HT-29 (cell line): ENCODE results near the gene BDKRB2. TPM values are rescaled to one million over a fixed set of nuclear protein-coding genes. Genes with fewer than 3 reads are reported as not detected.

Experiments used
- DNase-seq: peaks from one replicate; pipeline ENCODE4 v3.0.0-alpha.2; 2015; ENCODE audit warnings: low spot score
- total RNA-seq: library from RNA; depleted of rRNA; stranded (reverse); fragments of >200 nt; shearing (Covaris generic); gene quantifications from 2 replicates; pipeline ENCODE4 v1.2.3, GENCODE V29; 2014

The BDKRB2 gene
- total RNA-seq, 1 experiment from 2014 or later: 0.05 TPM

GRCh38 chr14:96251656-96252155 is 47.1 kb downstream of the BDKRB2 start:
- no peak for DNase-seq

- no peak for DNase-seq
Measured at GRCh38 chr14:96252323-96252998, 47.8 kb downstream of the BDKRB2 start.

GRCh38 chr14:96252999-96253539 is 48.4 kb downstream of the BDKRB2 start:
- DNase-seq: no peak

GRCh38 chr14:96254687-96255086 is 50.0 kb downstream of the BDKRB2 start:
- DNase-seq: no peak

GRCh38 chr14:96255501-96256366 is 51.1 kb downstream of the BDKRB2 start, which contains the start of gene BDKRB1:
Gene BDKRB1, plus strand, starts transcription at chr14:96256210. Its CDS starts 7,473 bp downstream, at chr14:96263683.
- DNase-seq: no peak

- DNase-seq: no peak
Measured at GRCh38 chr14:96256407-96256806, 51.8 kb downstream of the BDKRB2 start.

GRCh38 chr14:96257056-96257455 is 52.4 kb downstream of the BDKRB2 start:
- no peak for DNase-seq

GRCh38 chr14:96257900-96258299 is 53.3 kb downstream of the BDKRB2 start:
- DNase-seq: no peak

- no peak for DNase-seq
Measured at GRCh38 chr14:96260341-96260821, 55.7 kb downstream of the BDKRB2 start.

- DNase-seq: no peak
Measured at GRCh38 chr14:96261053-96261452, 56.4 kb downstream of the BDKRB2 start.

- no peak for DNase-seq
Measured at GRCh38 chr14:96261772-96262655, 57.4 kb downstream of the BDKRB2 start.

GRCh38 chr14:96263347-96264199 is 58.9 kb downstream of the BDKRB2 start:
- DNase-seq: no peak

GRCh38 chr14:96264200-96264553 is 59.5 kb downstream of the BDKRB2 start:
- no peak for DNase-seq

GRCh38 chr14:96264853-96265252 is 60.2 kb downstream of the BDKRB2 start:
- no peak for DNase-seq

- DNase-seq: no peak
Measured at GRCh38 chr14:96265383-96266095, 60.9 kb downstream of the BDKRB2 start.

- DNase-seq: no peak
Measured at GRCh38 chr14:96267336-96267735, 62.7 kb downstream of the BDKRB2 start.

GRCh38 chr14:96267916-96268315 is 63.3 kb downstream of the BDKRB2 start:
- DNase-seq: no peak

GRCh38 chr14:96268431-96269358 is 64.1 kb downstream of the BDKRB2 start:
- DNase-seq: no peak

- no peak for DNase-seq
Measured at GRCh38 chr14:96269359-96269710, 64.7 kb downstream of the BDKRB2 start.
